Mucosa of descending colon (tissue), 3 donors: Measurements from ENCODE around the gene NTF3. TPM values are rescaled to one million over a fixed set of nuclear protein-coding genes. Genes with fewer than 3 reads are reported as not detected.

Source experiments
- ATAC-seq: fragments of 200-7000 bp; cut with Tn5 transposase; one replicate; pipeline ENCODE4 v1.9.1; 2020; ENCODE audit warnings: mild to moderate bottlenecking, moderate library complexity
- DNase-seq, 3 donors: peaks; one replicate each; pipeline ENCODE4 v3.0.0-alpha.2; 2020
- H3K36me3 ChIP-seq: fragments of 200-600 bp; one replicate; pipeline ENCODE4 v1.8.0; 2021; ENCODE audit warnings: low read depth, mild to moderate bottlenecking
- H3K4me1 ChIP-seq: fragments of 200-600 bp; one replicate; pipeline ENCODE4 v1.8.0; 2021; ENCODE audit warnings: low read depth, mild to moderate bottlenecking
- H3K4me3 ChIP-seq: fragments of 200-600 bp; one replicate; pipeline ENCODE4 v1.8.0; 2021; ENCODE audit warnings: mild to moderate bottlenecking
- H3K9me3 ChIP-seq: fragments of 200-600 bp; one replicate; pipeline ENCODE4 v1.8.0; 2021; ENCODE audit warnings: mild to moderate bottlenecking
- CTCF ChIP-seq: fragments of 200-600 bp; IDR thresholded peaks from one replicate; pipeline ENCODE4 v1.8.0; 2022; ENCODE audit warnings: antibody characterized with exemption, mild to moderate bottlenecking
- intact Hi-C, 2 donors: fragments of 100-400 bp; cut with DNase I in 1 of 2; cut with micrococcal nuclease in 1 of 2; formaldehyde crosslinking; loops; one replicate each; pipeline versions ENCODE4 v1.11.0 to v1.11.1; 2022; cut with DNase I, micrococcal nuclease
- total RNA-seq, 3 donors: library from RNA; stranded (reverse); fragmentation: NEBNext Ultra II Directional in 2 of 3; extraction: Animal tissue kit (Norgen Biotek cat#: 25700) in 2 of 3; gene quantifications; one replicate each; pipeline versions ENCODE4 v1.2.1 to v1.2.4, GENCODE V29; 2021 to 2023
- donor health status: DM: no; HTN: no; CAD: no; lungs with moderate emphysema.
- donor health status: DM: no; HTN: no; CAD: no.
- donor health status: DM: no; HTN: yes; CAD: no.

NTF3 gene
- total RNA-seq, 3 donors from 2014 or later: 0.58 to 1.4 (median 1.4) TPM

GRCh38 chr12:5515458-5515857 lies 83.5 kb downstream of the NTF3 start:
- no peaks in the 10 kb centered on the region for H3K4me1 ChIP-seq
- H3K4me3 ChIP-seq: no peak overlapping the region
- ATAC-seq: no peak
- TF ChIP-seq CTCF: no peak
- no peaks in the 10 kb centered on the region for H3K9me3 ChIP-seq
- H3K36me3 ChIP-seq: no peaks in the 10 kb centered on the region
- DNase-seq: no peak
- intact Hi-C loops: no loop called here

GRCh38 chr12:5516371-5517241 lies 84.7 kb downstream of the NTF3 start:
- Histone ChIP-seq H3K9me3 (no peaks in the 10 kb centered on the region), H3K4me3 (no peak overlapping the region), H3K4me1 (no peaks in the 10 kb centered on the region), H3K36me3 (no peaks in the 10 kb centered on the region)
- intact Hi-C loops: no loop called here
- ATAC-seq (no peak), DNase-seq (no peak)
- TF ChIP-seq CTCF: no peak

- intact Hi-C loops: no loop called here
Measured at GRCh38 chr12:5518584-5519365, 86.9 kb downstream of the NTF3 start.

GRCh38 chr12:5520037-5520436 lies 88.1 kb downstream of the NTF3 start:
- intact Hi-C loops: no loop called here
- Histone ChIP-seq H3K4me1 (no peaks in the 10 kb centered on the region), H3K9me3 (no peaks in the 10 kb centered on the region), H3K36me3 (no peaks in the 10 kb centered on the region), H3K4me3 (no peak overlapping the region)
- DNase-seq: no peak
- TF ChIP-seq CTCF: no peak
- ATAC-seq: no peak

More at GRCh38 chr12:5518584-5519365, 86.9 kb downstream of the NTF3 start:
- DNase-seq (peak in 1 of 3 donors; percentile 24), ATAC-seq (no peak)
- TF ChIP-seq CTCF: no peak
- H3K9me3 ChIP-seq: no peaks in the 10 kb centered on the region
- no peaks in the 10 kb centered on the region for H3K4me1 ChIP-seq
- no peak overlapping the region for H3K4me3 ChIP-seq
- H3K36me3 ChIP-seq: no peaks in the 10 kb centered on the region

- no peak for ATAC-seq
- H3K36me3 ChIP-seq: no peaks in the 10 kb centered on the region
- no peak for DNase-seq
- no peak for TF ChIP-seq CTCF
- H3K4me1 ChIP-seq: no peaks in the 10 kb centered on the region
- H3K4me3 ChIP-seq: no peak overlapping the region
- no peaks in the 10 kb centered on the region for H3K9me3 ChIP-seq
- intact Hi-C loops: no loop called here
Measured at GRCh38 chr12:5520831-5521230, 88.9 kb downstream of the NTF3 start.
